ENCODE data around the gene DSCAML1. TPM values are rescaled to one million over a fixed set of nuclear protein-coding genes. Genes with fewer than 3 reads are reported as not detected.

Gene DSCAML1
- total RNA-seq, 2 donors from 2014 or later: 0.21 to 0.92 TPM

GRCh38 chr11:117633186-117633754 is 163.7 kb downstream of the DSCAML1 start:
- H3K9me3 ChIP-seq (ENCODE audit: control insufficient read depth, low read length, poor library complexity, severe bottlenecking): no peaks in the 10 kb centered on the region
- H3K36me3 Mint-ChIP-seq (ENCODE audit: low read depth): no peaks in the 10 kb centered on the region
- no peak for DNase-seq
- no peak overlapping the region for H3K27ac Mint-ChIP-seq
- no peak for ATAC-seq
- peaks cover 18% of the 10 kb centered on the region for H3K27me3 Mint-ChIP-seq
- H3K4me1 Mint-ChIP-seq: peaks cover 3% of the 10 kb centered on the region
- H3K4me3 Mint-ChIP-seq: no peak overlapping the region

- Mint-ChIP-seq H3K4me3 (no peak overlapping the region), H3K4me1 (peaks cover 3% of the 10 kb centered on the region), H3K36me3 (ENCODE audit: low read depth) (no peaks in the 10 kb centered on the region), H3K27ac (no peak overlapping the region), H3K27me3 (peaks cover 27% of the 10 kb centered on the region)
- no peaks in the 10 kb centered on the region for H3K9me3 ChIP-seq (ENCODE audit: control insufficient read depth, low read length, poor library complexity, severe bottlenecking)
- DNase-seq (no peak), ATAC-seq (no peak)
Observed at GRCh38 chr11:117632306-117632705, 164.7 kb downstream of the DSCAML1 start.

- ATAC-seq (no peak), DNase-seq (no peak)
- Mint-ChIP-seq H3K27ac (no peak overlapping the region), H3K36me3 (ENCODE audit: low read depth) (no peaks in the 10 kb centered on the region), H3K4me3 (no peak overlapping the region), H3K4me1 (peaks cover 3% of the 10 kb centered on the region), H3K27me3 (peaks cover 30% of the 10 kb centered on the region)
- H3K9me3 ChIP-seq (ENCODE audit: control insufficient read depth, low read length, poor library complexity, severe bottlenecking): no peaks in the 10 kb centered on the region
Observed at GRCh38 chr11:117631336-117632140, 165.5 kb downstream of the DSCAML1 start.

DNA sequence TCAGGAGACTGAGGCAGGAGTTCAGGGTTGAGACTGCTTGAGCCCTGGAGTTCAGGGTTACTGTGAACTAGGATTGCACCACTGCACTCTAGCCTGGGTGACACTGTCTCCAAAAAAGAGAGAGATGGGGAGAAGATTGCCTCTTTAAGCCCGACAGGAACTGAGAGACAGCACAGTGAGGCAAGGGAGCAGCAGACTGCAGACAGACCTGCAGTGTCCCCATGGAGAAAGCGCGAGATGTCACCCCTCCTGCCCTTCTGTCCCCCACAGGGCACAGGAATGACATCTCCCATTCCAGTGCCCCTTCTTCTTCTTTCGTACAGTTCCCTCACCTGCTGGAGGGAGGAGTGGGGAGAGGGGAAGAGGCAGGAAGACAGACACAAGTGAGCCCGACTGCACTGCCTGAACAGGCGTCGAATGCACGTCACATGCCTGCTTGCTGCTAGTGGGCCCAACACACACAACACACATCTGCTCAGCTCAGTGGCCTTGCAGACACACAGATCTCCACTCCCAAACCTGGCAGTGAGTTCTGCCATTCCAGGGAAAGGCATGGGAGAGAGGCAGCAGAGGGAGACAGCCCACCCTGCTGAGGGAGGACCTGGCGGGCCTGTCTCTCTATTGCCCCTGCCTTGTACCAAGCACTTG is 167.0 kb downstream of the DSCAML1 start:
- H3K4me3 Mint-ChIP-seq: no peak overlapping the region
- no peak for ATAC-seq

DNA sequence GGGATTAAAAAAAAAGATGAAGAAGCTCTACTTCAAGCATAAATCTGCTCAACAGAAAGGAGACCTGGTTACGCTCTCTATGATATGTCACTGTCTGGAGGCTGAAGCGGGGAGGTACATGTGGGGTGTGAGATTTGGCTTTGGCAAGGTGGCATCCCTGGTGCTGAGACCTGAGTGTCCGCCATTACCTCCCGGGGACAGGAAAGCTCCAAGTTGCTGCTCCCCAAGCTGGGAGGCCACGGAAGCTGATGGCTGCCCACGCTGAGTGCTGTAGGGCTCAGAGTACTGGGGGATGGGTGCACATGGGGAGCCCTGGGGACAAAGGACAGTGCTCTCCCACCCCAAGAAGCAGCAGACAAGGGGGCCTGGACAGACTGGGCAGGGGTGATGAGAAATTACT is 167.9 kb downstream of the DSCAML1 start:
- H3K9me3 ChIP-seq (ENCODE audit: control insufficient read depth, low read length, poor library complexity, severe bottlenecking): no peaks in the 10 kb centered on the region
- Mint-ChIP-seq H3K4me1 (no peaks in the 10 kb centered on the region), H3K27me3 (peaks cover 41% of the 10 kb centered on the region), H3K36me3 (ENCODE audit: low read depth) (no peaks in the 10 kb centered on the region), H3K4me3 (no peak overlapping the region), H3K27ac (no peak overlapping the region)
- no peak for ATAC-seq
- no peak for DNase-seq

More for the DNA sequence above, 167.0 kb downstream of the DSCAML1 start:
- H3K4me1 Mint-ChIP-seq: no peaks in the 10 kb centered on the region
- no peak for DNase-seq
- peaks cover 33% of the 10 kb centered on the region for H3K27me3 Mint-ChIP-seq
- no peaks in the 10 kb centered on the region for H3K9me3 ChIP-seq (ENCODE audit: control insufficient read depth, low read length, poor library complexity, severe bottlenecking)
- H3K36me3 Mint-ChIP-seq (ENCODE audit: low read depth): no peaks in the 10 kb centered on the region
- H3K27ac Mint-ChIP-seq: no peak overlapping the region

DNA sequence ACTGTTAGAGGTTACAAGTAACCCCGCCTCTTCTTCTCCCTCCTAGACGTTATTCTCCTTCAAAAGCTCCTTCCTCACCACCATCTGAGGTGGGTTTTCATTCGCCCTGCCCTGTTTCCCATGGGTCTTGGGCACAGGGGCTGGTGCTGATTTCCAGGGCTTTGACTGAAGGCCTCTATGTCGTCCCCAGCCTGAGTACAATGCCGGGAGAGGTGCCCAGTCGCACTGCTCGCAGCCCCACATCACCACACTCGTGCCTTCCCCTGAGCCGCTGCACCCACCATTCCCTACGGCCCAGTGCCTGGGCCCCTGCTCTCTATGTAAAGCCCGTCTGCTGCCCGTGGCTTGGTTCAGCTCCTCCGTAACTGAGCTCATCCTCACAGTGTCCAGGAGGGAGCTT is 169.8 kb downstream of the DSCAML1 start:
- Mint-ChIP-seq H3K27me3 (peaks cover 48% of the 10 kb centered on the region), H3K4me3 (no peak overlapping the region), H3K36me3 (ENCODE audit: low read depth) (no peaks in the 10 kb centered on the region), H3K27ac (no peak overlapping the region), H3K4me1 (no peaks in the 10 kb centered on the region)
- ATAC-seq: no peak
- no peaks in the 10 kb centered on the region for H3K9me3 ChIP-seq (ENCODE audit: control insufficient read depth, low read length, poor library complexity, severe bottlenecking)
- DNase-seq: no peak

DNA sequence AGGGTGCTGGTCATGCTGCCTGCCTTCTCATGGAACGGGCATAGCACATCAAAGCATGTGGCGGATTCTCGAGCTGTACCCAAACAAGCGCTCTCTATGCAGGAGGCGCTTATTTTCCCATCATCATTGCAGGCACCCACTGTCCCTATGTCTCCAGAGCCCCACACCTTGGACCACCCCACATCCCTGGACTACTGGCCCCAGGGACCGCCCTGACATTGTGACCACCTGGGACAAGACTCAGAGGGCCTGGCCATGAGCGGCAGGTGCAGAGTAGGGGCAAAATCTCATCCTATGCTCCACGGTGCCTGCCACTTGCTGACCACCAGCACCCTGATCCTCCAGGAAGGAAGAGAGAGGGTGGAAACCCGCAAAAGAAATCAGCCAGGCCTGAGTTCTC is 170.4 kb downstream of the DSCAML1 start:
- H3K36me3 Mint-ChIP-seq (ENCODE audit: low read depth): no peaks in the 10 kb centered on the region

DNA sequence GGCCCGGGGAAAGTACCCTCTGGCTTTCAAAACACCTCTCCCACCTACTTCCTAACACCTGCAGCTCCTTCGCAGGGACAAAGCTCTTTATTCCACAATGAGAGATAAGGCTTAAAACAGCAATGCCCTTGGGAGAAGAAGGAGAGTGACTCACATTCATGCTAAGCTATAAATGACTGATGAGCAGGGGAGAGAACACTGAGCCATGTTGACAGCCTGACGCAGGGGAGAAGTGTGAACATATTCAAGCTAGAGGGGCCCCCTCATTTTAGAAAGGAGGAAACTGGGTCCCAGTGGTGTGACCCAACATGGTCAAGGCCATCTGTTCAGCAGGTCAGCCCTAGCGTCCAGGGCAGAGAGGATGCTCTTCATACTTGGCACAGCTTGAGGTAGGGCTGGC is 171.8 kb downstream of the DSCAML1 start:
- DNase-seq (no peak), ATAC-seq (no peak)
- H3K27me3 Mint-ChIP-seq: peaks cover 48% of the 10 kb centered on the region
- no peaks in the 10 kb centered on the region for H3K4me1 Mint-ChIP-seq
- H3K36me3 Mint-ChIP-seq (ENCODE audit: low read depth): no peaks in the 10 kb centered on the region
- no peak overlapping the region for H3K4me3 Mint-ChIP-seq
- no peaks in the 10 kb centered on the region for H3K9me3 ChIP-seq (ENCODE audit: control insufficient read depth, low read length, poor library complexity, severe bottlenecking)
- no peak overlapping the region for H3K27ac Mint-ChIP-seq

More for the DNA sequence above, 170.4 kb downstream of the DSCAML1 start:
- DNase-seq (no peak), ATAC-seq (no peak)
- Mint-ChIP-seq H3K27me3 (peaks cover 48% of the 10 kb centered on the region), H3K4me3 (no peak overlapping the region), H3K4me1 (no peaks in the 10 kb centered on the region), H3K27ac (no peak overlapping the region)
- H3K9me3 ChIP-seq (ENCODE audit: control insufficient read depth, low read length, poor library complexity, severe bottlenecking): no peaks in the 10 kb centered on the region

GRCh38 chr11:117623831-117624271 is 173.2 kb downstream of the DSCAML1 start:
- ATAC-seq (no peak), DNase-seq (no peak)
- H3K27ac Mint-ChIP-seq: no peak overlapping the region
- peaks cover 43% of the 10 kb centered on the region for H3K27me3 Mint-ChIP-seq
- no peak overlapping the region for H3K4me3 Mint-ChIP-seq
- no peaks in the 10 kb centered on the region for H3K9me3 ChIP-seq (ENCODE audit: control insufficient read depth, low read length, poor library complexity, severe bottlenecking)
- H3K36me3 Mint-ChIP-seq (ENCODE audit: low read depth): no peaks in the 10 kb centered on the region
- H3K4me1 Mint-ChIP-seq: no peaks in the 10 kb centered on the region

GRCh38 chr11:117621226-117621625 is 175.8 kb downstream of the DSCAML1 start:
- H3K27ac Mint-ChIP-seq: no peak overlapping the region

DNA sequence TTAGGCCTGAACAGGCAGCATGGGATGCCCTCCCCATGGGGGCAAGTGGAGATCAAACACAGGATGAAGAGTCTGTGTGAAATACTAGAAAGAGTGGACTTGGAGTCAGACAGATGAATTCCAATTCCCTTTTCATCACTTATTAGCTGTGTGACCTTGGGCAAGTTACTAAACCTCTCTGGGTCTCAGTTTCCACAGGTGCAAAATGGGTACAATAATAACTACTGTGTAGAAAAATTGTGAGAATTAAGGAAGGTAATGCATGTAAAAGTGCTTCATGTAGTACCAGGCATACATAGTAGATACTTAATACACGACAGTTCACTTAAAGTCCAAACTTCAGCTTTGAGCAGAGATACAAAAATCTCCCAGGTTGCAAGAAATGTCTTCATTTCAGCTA is 176.4 kb downstream of the DSCAML1 start:
- H3K27ac Mint-ChIP-seq: no peak overlapping the region
- ATAC-seq: no peak

More at GRCh38 chr11:117621226-117621625, 175.8 kb downstream of the DSCAML1 start:
- H3K36me3 Mint-ChIP-seq (ENCODE audit: low read depth): no peaks in the 10 kb centered on the region
- H3K9me3 ChIP-seq (ENCODE audit: control insufficient read depth, low read length, poor library complexity, severe bottlenecking): no peaks in the 10 kb centered on the region
- no peak for DNase-seq
- peaks cover 33% of the 10 kb centered on the region for H3K27me3 Mint-ChIP-seq
- H3K4me1 Mint-ChIP-seq: no peaks in the 10 kb centered on the region
- no peak overlapping the region for H3K4me3 Mint-ChIP-seq
- ATAC-seq: no peak

GRCh38 chr11:117620086-117620485 is 176.9 kb downstream of the DSCAML1 start:
- no peak for DNase-seq
- no peak overlapping the region for H3K4me3 Mint-ChIP-seq
- no peak overlapping the region for H3K27ac Mint-ChIP-seq
- no peaks in the 10 kb centered on the region for H3K4me1 Mint-ChIP-seq
- no peak for ATAC-seq
- no peaks in the 10 kb centered on the region for H3K36me3 Mint-ChIP-seq (ENCODE audit: low read depth)
- H3K9me3 ChIP-seq (ENCODE audit: control insufficient read depth, low read length, poor library complexity, severe bottlenecking): no peaks in the 10 kb centered on the region
- H3K27me3 Mint-ChIP-seq: peaks cover 32% of the 10 kb centered on the region

More for the DNA sequence above, 176.4 kb downstream of the DSCAML1 start:
- DNase-seq: no peak
- H3K9me3 ChIP-seq (ENCODE audit: control insufficient read depth, low read length, poor library complexity, severe bottlenecking): no peaks in the 10 kb centered on the region
- H3K27me3 Mint-ChIP-seq: peaks cover 32% of the 10 kb centered on the region
- no peaks in the 10 kb centered on the region for H3K4me1 Mint-ChIP-seq
- H3K4me3 Mint-ChIP-seq: no peak overlapping the region
- no peaks in the 10 kb centered on the region for H3K36me3 Mint-ChIP-seq (ENCODE audit: low read depth)

DNA sequence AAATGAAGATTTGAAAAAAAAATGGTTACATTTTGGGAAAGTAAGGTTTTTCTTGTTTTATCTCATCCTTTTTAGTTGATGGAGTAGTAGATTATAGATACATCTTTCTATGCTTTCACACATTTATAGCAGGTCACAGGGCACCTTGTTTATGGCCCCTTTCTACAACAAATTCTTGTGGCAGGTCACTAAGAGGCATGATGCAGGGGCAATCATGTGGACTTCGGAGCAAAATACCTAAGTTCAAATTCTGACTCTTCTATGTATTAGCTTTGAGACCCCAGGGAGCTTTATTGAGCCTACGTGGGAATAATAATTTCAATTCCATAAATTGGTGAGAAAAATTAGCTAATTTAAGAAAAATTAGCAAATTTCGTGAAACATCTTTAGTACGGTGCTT is 177.4 kb downstream of the DSCAML1 start:
- H3K27me3 Mint-ChIP-seq: peaks cover 28% of the 10 kb centered on the region
- no peak overlapping the region for H3K4me3 Mint-ChIP-seq
- no peak for ATAC-seq
- no peaks in the 10 kb centered on the region for H3K9me3 ChIP-seq (ENCODE audit: control insufficient read depth, low read length, poor library complexity, severe bottlenecking)
- DNase-seq: no peak
- H3K4me1 Mint-ChIP-seq: no peaks in the 10 kb centered on the region
- no peaks in the 10 kb centered on the region for H3K36me3 Mint-ChIP-seq (ENCODE audit: low read depth)
- no peak overlapping the region for H3K27ac Mint-ChIP-seq

Data from T-helper 17 cell (primary cell).